Fibroblast of pulmonary artery (primary cell): ENCODE measurements around the gene KRT13.
A peak's percentile ranks its signal among the peaks of the same experiment; 100 is the strongest.

Source experiments
- DNase-seq: peaks from one replicate; pipeline ENCODE4 v3.0.0-alpha.2; 2010; ENCODE audit warnings: low read depth
- H3K4me3 ChIP-seq: replicated peaks from 2 replicates; pipeline ENCODE4 v1.5.1; 2011; ENCODE audit warnings: low read depth, mild to moderate bottlenecking, control low read depth, low read length, moderate library complexity
- TF ChIP-seq, protein P1 (sequence below): IDR thresholded peaks from 2 replicates; pipeline ENCODE4 v1.5.1; 2011; ENCODE audit warnings: mild to moderate bottlenecking, control low read depth, low read length, inconsistent platforms; ENCODE audit errors: missing control alignments

KRT13 gene

DNA sequence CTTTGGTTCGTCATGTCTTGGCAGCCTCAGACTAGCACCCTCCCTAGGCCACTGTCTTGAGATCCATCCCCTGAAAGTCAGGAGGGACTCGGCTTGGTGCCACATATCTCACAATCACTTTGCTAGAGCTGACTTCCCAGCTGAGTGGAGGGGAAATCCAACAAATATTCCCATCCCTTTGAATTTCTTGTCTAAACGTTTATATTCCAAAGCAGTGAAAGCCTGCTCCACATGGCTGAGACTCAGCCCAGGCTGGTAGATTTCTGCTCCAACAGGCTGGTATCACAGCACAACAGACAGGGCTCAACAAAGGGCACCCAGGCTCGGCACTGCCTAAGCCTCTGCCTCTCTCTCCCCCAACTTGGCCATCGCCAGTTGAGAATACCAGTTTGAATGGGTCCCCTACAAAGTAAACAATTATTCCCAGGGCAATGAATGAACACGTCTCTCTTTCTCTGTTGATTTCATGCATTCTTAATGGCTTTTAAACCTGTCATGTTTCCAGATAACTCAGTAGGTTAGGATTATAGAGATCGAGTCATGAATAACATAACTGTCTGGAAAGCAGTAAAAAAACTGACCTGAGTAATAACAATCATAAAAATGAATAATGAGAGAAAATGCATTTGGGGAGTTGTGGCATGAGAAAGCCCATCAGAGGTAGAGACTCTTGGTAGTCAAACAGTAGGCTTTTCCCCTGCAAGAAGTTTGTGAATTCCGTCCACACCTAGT lies 1.0 kb downstream of the KRT13 start:
- peak; percentile 22 for DNase-seq
- TF ChIP-seq, protein P1, sequence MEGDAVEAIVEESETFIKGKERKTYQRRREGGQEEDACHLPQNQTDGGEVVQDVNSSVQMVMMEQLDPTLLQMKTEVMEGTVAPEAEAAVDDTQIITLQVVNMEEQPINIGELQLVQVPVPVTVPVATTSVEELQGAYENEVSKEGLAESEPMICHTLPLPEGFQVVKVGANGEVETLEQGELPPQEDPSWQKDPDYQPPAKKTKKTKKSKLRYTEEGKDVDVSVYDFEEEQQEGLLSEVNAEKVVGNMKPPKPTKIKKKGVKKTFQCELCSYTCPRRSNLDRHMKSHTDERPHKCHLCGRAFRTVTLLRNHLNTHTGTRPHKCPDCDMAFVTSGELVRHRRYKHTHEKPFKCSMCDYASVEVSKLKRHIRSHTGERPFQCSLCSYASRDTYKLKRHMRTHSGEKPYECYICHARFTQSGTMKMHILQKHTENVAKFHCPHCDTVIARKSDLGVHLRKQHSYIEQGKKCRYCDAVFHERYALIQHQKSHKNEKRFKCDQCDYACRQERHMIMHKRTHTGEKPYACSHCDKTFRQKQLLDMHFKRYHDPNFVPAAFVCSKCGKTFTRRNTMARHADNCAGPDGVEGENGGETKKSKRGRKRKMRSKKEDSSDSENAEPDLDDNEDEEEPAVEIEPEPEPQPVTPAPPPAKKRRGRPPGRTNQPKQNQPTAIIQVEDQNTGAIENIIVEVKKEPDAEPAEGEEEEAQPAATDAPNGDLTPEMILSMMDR, result no peak
- no peak overlapping the region for H3K4me3 ChIP-seq

DNA sequence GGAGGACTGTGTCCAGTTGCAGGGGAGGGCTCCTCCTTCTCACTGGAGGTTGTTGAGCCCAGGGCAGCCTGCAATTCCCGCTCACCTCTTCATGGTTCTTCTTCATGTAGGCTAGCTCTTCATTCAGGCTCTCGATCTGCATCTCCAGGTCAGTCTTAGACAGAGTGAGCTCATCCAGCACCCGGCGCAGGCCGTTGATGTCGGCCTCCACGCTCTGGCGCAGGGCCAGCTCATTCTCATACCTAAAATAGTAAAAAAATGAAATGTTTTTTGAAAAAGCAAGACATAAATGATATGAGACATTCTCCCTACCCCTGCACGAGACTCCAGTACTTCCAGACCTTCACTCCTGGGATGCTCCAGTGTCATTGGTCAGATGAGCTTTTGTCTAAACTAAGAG lies 2.2 kb downstream of the KRT13 start:
- H3K4me3 ChIP-seq, result no peak overlapping the region
- TF ChIP-seq, protein P1, result no peak
- DNase-seq, result no peak

DNA sequence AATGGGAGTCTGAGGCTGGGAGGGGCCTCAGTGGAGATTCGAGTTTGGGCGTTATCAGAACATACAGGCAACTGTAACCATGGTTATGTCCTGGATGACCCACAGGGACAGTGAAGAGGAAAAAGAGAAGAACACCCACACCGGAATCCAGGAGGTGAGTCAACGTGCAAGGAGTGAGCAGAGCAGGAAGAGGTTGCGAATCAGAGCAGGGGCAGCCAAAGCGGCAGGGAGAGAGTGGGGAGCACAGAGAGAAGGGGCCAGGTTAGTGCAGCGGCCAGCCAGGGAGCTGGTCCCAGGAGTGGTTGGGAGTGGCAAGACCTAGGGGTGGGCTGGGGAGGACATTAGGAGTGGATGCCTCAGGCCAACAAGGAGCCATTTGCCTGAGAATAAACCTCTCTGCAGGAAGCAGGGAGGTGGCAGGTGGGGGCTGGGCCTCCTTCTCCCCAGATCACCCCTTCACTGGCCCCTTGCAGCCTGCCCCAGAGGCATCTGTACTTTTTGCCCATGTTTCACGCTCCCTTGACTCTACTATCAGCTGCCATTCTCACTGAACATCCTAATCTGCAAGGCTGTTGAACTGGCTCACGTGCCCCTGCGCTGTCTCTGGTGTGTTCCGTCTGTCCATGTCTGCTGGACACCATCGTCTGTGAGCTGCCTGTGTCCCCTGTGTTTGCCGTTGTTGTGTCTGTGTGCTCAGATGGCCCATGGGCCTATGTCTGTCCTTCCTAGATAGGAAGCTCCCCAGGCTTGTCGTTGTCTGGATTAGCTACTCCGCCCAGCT lies 5.1 kb downstream of the KRT13 start:
- DNase-seq, result peak; percentile 47
- TF ChIP-seq, protein P1, result no peak
- H3K4me3 ChIP-seq, result no peak overlapping the region

DNA sequence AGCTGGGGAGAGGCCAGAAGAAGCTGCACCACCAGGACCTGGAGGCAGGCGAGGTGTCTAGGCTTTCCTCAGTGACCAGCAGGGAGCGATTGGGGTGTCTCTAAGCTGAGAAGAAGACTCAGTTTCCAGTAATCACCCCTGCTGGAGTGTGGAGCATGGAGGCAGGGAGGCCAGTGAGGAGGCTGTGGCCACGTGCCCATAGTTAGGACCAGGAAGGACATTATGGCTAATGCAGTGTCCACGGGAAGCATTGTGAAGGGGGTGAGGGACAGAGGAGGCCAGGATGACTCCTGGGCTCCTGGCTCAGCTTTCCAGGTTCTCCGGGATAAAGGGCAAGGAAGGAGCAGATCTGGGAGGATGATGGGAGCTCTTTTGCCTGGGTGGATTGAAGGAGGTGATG lies 5.7 kb downstream of the KRT13 start:
- no peak overlapping the region for H3K4me3 ChIP-seq
- TF ChIP-seq, protein P1, result no peak
- DNase-seq, result no peak

DNA sequence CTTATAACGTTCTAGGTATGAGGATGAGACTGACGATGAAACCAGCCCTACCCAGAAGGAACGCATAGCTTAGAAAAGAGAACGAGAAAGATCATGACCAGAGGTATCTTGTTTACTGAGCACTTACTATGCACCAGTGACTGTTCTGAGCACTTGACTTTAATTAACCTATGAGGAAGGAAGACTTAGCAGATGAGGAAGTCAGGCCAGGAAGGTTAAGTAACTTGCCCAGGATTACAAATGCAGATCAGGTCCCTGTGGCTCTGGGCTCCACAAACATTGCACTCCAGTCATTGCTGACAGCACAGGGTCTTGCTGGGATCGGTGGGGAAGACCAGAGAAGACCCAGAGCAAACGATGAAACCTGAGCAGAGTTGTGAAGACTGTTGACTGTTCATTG lies 7.1 kb downstream of the KRT13 start:
- DNase-seq, result no peak
- H3K4me3 ChIP-seq, result no peak overlapping the region
- TF ChIP-seq, protein P1, result no peak

DNA sequence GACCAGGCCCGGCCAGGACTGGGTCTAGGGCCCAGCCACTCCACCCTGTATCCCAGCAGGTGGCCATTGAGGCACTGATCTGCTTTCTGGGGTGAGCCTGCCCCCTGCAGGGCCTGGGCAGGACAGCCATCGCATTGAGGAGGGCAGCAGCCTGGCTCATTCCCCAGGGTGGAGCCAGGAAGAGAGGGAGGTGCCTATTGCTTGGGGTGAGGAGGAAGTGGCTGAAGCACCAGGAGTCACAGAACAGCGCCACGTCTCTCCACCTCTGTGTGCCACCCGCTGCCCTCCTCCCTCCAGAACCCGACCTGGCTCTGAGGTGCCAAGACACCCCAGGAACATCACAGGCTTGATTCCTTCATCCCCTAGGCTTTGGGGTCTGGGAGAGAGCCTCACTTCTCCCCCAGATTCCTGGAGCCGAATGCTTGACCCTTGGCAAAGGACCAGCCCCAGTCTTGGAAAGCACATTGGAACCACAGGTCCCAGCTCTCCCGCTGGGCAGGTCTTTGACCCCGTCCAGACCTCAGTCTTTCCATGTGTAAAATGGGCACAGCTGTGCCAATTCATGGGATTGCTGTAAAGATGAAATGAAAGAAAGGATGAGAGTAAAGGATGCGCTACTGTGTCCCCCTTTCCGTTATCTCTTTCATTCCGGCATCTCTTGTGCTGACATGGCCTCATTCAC lies 8.5 kb downstream of the KRT13 start:
- DNase-seq, result peak; percentile 85
- no peak overlapping the region for H3K4me3 ChIP-seq
- TF ChIP-seq, protein P1, result peak; percentile 79
